GM10266 (cell line): ENCODE measurements around the gene UMOD.

Experiments used
- DNase-seq: peaks from one replicate; pipeline ENCODE4 v3.0.0; 2012; ENCODE audit errors: extremely low spot score
- CTCF ChIP-seq: IDR thresholded peaks from 2 replicates; pipeline ENCODE4 v1.5.1; 2012; ENCODE audit warnings: mild to moderate bottlenecking, low read depth; ENCODE audit not compliant: control insufficient read depth, insufficient read depth; ENCODE audit errors: missing control alignments

The UMOD gene

GRCh38 chr16:20352615-20353014 is at the start of gene UMOD:
Gene UMOD (minus strand): TSS chr16:20352715. CDS start chr16:20350737, 1,978 bp downstream.
- no peak for DNase-seq
- TF ChIP-seq CTCF, result no peak

DNA sequence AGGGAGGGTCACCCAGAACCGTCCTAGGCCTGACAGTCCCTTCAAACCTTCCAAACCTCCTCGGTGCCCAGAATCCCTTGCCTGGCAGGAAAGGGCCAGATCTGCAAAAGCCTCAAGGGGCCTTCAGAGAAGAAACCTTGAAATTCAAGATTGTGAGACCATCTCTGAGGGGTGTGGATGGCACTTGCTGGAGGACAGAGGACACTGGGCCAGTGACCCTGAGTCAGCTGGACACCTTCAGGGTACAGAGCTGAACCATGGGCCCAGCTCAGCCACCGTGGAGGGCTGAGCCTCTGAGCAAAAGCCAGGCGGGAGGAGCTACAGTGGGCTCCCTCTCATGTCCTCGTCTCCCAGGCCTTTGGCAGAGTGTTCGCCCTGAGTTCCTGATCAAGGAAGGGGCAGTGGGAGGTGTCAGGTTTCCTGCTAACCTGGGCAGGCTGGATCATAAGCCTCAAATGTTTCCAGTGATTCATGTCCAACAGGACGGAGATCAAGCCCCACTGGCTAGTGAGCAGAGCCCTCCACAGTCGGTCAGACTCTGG is 49.0 kb upstream of the UMOD start:
- no peak for TF ChIP-seq CTCF
- DNase-seq, result no peak

DNA sequence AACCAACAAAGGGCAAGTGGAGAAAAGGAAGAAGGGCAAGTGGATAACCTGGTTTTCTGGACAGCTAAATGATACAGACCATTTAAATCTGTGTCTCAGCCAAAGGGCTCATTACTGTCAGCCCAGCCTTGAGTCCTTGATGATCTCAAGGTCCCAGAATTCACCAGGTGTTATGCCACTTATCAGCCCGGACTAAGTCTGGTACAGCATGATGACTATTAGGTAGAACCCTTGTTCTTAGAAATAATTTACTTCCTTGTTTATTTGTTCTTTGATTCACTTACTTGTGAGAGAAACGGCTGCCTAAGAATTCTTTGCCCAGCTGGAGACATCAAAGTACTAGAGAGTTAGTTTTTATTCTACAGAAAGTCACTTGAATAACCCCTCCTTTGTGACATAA is 48.6 kb upstream of the UMOD start:
- no peak for DNase-seq
- no peak for TF ChIP-seq CTCF

- no peak for DNase-seq
- TF ChIP-seq CTCF, result no peak
Observed at GRCh38 chr16:20399185-20399584, 46.7 kb upstream of the UMOD start.

DNA sequence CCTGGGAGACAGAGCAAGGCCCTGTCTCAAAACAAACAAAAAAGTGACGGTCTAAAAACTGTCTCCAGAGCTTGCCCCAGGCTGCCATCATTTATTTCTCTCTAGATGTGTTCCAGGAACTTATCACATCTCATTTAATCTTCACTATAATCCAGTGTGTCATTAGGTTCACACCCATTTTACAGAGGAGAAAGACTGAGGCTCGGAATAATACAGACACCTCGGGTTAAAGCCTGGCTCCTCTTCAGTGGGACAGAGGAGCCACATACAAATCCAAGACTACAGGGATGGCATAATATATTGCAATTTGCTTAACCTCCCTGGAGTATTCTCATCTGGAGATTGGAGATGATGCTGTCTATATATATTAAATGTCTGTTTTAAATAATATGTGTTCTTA is 46.1 kb upstream of the UMOD start:
- no peak for DNase-seq
- no peak for TF ChIP-seq CTCF

DNA sequence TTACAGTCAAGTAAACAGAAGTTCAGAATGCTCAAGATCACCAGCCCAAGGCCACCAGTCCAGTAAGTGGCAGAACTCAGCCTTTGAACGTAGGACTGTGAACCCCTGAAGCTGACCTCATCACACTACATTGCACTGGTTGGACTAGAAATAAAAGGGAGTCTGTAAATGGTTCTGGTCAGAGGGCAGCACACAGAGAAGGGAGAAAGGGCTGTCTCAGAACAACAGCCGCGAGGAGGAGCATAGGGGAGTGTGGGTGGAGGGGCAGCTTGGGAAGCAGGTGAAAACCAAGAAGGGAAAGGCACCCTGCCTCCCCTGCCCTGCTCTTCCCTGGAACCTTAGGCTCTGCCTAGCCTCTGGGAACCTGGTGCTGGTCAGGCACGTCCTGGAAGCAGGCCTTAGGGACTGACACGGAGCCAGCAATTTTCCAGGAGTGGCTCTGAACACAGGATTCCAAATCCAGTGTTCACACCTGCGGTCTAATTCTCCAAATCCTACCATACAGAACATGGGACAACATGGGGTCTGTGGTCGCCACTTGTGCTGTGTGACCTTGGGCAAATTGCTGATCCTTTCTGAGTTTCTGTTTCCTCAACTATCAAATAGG is 45.1 kb upstream of the UMOD start:
- no peak for DNase-seq
- TF ChIP-seq CTCF, result no peak

GRCh38 chr16:20396846-20397467 is 44.4 kb upstream of the UMOD start:
- no peak for TF ChIP-seq CTCF
- no peak for DNase-seq
